Panc1 (cell line): ENCODE results near the gene TNFAIP2. TPM values are rescaled to one million over a fixed set of nuclear protein-coding genes. Genes with fewer than 3 reads are reported as not detected.
A peak's percentile ranks its signal among the peaks of the same experiment; 100 is the strongest.

ENCODE experiments used
- ATAC-seq: fragments of 200-7000 bp; cut with Tn5 transposase; 2 replicates; pipeline ENCODE4 v1.9.1; 2020; ENCODE audit warnings: mild to moderate bottlenecking, moderate library complexity
- BruUV-seq: library from RNA; stranded (reverse); fragments of 400-500 nt; replicated peaks from 2 replicates; lab custom pipeline; 2021; lab: Mats Ljungman, UMichigan
- CTCF ChIA-PET: fragments of 300-600 bp; sonication (Branson Sonifier 250); formaldehyde crosslinking; loops from one replicate; lab custom pipeline; 2022; ENCODE audit warnings: antibody characterized with exemption; lab: Charles Lee
- POLR2A ChIA-PET: fragments of 300-600 bp; sonication (Branson Sonifier 250); formaldehyde crosslinking; loops from one replicate; lab custom pipeline; 2022; ENCODE audit warnings: antibody characterized with exemption; lab: Charles Lee
- DNase-seq: peaks from one replicate; pipeline ENCODE4 v3.0.0-alpha.2; 2010; ENCODE audit warnings: low read depth, low spot score
- H3K27ac ChIP-seq: 2 replicates; pipeline ENCODE4 v1.5.1; 2011; ENCODE audit warnings: mild to moderate bottlenecking, low read length, inconsistent platforms
- H3K27me3 ChIP-seq: fragments of 200-500 bp; sonication (Bioruptor generic); 2 replicates; pipeline ENCODE4 v1.6.0; 2014; ENCODE audit warnings: low read length, inconsistent platforms; ENCODE audit not compliant: control insufficient read depth, insufficient read depth
- H3K36me3 ChIP-seq: fragments of 200-500 bp; sonication (Bioruptor generic); 2 replicates; pipeline ENCODE4 v1.5.1; 2014; ENCODE audit warnings: inconsistent platforms, mild to moderate bottlenecking, low read length, moderate library complexity; ENCODE audit not compliant: control insufficient read depth, insufficient read depth
- H3K4me1 ChIP-seq: 2 replicates; pipeline ENCODE4 v1.5.1; 2011; ENCODE audit warnings: inconsistent platforms, mild to moderate bottlenecking, low read length, moderate library complexity; ENCODE audit not compliant: control insufficient read depth, insufficient read depth
- H3K4me3 ChIP-seq, 2 experiments: 2 replicates each; pipeline ENCODE4 v1.5.1; 2011 to 2012; ENCODE audit warnings: low read depth in 2 of 2, low read length in 2 of 2, mild to moderate bottlenecking in 2 of 2, inconsistent platforms in 1 of 2, moderate library complexity in 1 of 2
- H3K9me3 ChIP-seq: fragments of 200-500 bp; sonication (Bioruptor generic); 2 replicates; pipeline ENCODE4 v1.5.1; 2014; ENCODE audit warnings: low read depth, mild to moderate bottlenecking, inconsistent platforms, low read length, moderate library complexity; ENCODE audit not compliant: control insufficient read depth, insufficient read depth
- POLR2AphosphoS5 ChIP-seq: IDR thresholded peaks from 2 replicates; pipeline ENCODE4 v1.6.1; 2012; ENCODE audit warnings: mild to moderate bottlenecking, low read depth, low read length, moderate library complexity
- SIN3A ChIP-seq: IDR thresholded peaks from 2 replicates; pipeline ENCODE4 v1.6.1; 2012; ENCODE audit warnings: low read depth, mild to moderate bottlenecking, low read length, moderate library complexity, borderline replicate concordance; ENCODE audit not compliant: insufficient read depth
- TCF7L2 ChIP-seq: IDR thresholded peaks from 2 replicates; pipeline ENCODE4 v1.6.1; 2011; ENCODE audit warnings: mild to moderate bottlenecking, low read depth, low read length, inconsistent platforms
- in situ Hi-C: cut with HindIII; loops from 2 replicates; pipeline ENCODE4 v1.10.0; 2016; ENCODE audit warnings: low sequenced_read_pairs, low pct_unique_long_range_greater_than_20kb
- intact Hi-C: fragments of 100-400 bp; cut with micrococcal nuclease; formaldehyde crosslinking; loops from one replicate; pipeline ENCODE4 v1.10.0; 2022; ENCODE audit not compliant: unreplicated experiment
- total RNA-seq: library from RNA; stranded (reverse); gene quantifications from one replicate; pipeline ENCODE4 v1.2.1, GENCODE V29; 2021; ENCODE audit not compliant: unreplicated experiment
- TF ChIP-seq, protein P1 (sequence below), 2 experiments: IDR thresholded peaks; 2 replicates each; pipeline ENCODE4 v1.6.1; 2011 to 2012; ENCODE audit warnings: low read depth in 2 of 2, control low read depth in 1 of 2, low read length in 1 of 2, mild to moderate bottlenecking in 1 of 2, moderate library complexity in 1 of 2; ENCODE audit not compliant: insufficient read depth in 1 of 2
- TF ChIP-seq, protein P2 (sequence below): fragments of 450-650 bp; IDR thresholded peaks from 2 replicates; pipeline ENCODE4 v1.5.1; 2017; ENCODE audit warnings: mild to moderate bottlenecking

The TNFAIP2 gene
- total RNA-seq, 1 experiment from 2014 or later: 491 TPM

- BruUV-seq: no TSS peak
- in situ Hi-C loops: no loop called here
- Histone ChIP-seq H3K27me3 (no peaks in the 10 kb centered on the region), H3K4me3 (peak overlapping the region in 1 of 2 experiments; percentile 8; a peak in 1 of 4 replicates), H3K36me3 (no peaks in the 10 kb centered on the region), H3K9me3 (no peaks in the 10 kb centered on the region), H3K27ac (peak overlapping the region; percentile 82), H3K4me1 (peaks cover 59% of the 10 kb centered on the region)
- intact Hi-C loops: loop anchor here (10.0 kb wide), 1 partner anchor 185 kb away; no protein-coding TSS in a partner anchor
- ATAC-seq (peak; percentile 67), DNase-seq (no peak)
- CTCF ChIA-PET: interaction anchor here (0.6 kb wide), 1 partner anchor 183 kb away, joined by 4 read pairs; no protein-coding TSS in a partner anchor
- TF ChIP-seq TCF7L2 (no peak), POLR2AphosphoS5 (no peak), SIN3A (no peak)
- TF ChIP-seq, protein P1, sequence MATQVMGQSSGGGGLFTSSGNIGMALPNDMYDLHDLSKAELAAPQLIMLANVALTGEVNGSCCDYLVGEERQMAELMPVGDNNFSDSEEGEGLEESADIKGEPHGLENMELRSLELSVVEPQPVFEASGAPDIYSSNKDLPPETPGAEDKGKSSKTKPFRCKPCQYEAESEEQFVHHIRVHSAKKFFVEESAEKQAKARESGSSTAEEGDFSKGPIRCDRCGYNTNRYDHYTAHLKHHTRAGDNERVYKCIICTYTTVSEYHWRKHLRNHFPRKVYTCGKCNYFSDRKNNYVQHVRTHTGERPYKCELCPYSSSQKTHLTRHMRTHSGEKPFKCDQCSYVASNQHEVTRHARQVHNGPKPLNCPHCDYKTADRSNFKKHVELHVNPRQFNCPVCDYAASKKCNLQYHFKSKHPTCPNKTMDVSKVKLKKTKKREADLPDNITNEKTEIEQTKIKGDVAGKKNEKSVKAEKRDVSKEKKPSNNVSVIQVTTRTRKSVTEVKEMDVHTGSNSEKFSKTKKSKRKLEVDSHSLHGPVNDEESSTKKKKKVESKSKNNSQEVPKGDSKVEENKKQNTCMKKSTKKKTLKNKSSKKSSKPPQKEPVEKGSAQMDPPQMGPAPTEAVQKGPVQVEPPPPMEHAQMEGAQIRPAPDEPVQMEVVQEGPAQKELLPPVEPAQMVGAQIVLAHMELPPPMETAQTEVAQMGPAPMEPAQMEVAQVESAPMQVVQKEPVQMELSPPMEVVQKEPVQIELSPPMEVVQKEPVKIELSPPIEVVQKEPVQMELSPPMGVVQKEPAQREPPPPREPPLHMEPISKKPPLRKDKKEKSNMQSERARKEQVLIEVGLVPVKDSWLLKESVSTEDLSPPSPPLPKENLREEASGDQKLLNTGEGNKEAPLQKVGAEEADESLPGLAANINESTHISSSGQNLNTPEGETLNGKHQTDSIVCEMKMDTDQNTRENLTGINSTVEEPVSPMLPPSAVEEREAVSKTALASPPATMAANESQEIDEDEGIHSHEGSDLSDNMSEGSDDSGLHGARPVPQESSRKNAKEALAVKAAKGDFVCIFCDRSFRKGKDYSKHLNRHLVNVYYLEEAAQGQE (IDR thresholded peaks at IDR 0.05; ENCODE audit: insufficient read depth in 1 of 2, low read depth in 2 of 2, low read length in 1 of 2): no peak
- TF ChIP-seq, protein P2, sequence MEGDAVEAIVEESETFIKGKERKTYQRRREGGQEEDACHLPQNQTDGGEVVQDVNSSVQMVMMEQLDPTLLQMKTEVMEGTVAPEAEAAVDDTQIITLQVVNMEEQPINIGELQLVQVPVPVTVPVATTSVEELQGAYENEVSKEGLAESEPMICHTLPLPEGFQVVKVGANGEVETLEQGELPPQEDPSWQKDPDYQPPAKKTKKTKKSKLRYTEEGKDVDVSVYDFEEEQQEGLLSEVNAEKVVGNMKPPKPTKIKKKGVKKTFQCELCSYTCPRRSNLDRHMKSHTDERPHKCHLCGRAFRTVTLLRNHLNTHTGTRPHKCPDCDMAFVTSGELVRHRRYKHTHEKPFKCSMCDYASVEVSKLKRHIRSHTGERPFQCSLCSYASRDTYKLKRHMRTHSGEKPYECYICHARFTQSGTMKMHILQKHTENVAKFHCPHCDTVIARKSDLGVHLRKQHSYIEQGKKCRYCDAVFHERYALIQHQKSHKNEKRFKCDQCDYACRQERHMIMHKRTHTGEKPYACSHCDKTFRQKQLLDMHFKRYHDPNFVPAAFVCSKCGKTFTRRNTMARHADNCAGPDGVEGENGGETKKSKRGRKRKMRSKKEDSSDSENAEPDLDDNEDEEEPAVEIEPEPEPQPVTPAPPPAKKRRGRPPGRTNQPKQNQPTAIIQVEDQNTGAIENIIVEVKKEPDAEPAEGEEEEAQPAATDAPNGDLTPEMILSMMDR: no peak
- POLR2A ChIA-PET: no interaction called here
Measured at GRCh38 chr14:103109535-103110441, 13.5 kb upstream of the TNFAIP2 start.

DNA sequence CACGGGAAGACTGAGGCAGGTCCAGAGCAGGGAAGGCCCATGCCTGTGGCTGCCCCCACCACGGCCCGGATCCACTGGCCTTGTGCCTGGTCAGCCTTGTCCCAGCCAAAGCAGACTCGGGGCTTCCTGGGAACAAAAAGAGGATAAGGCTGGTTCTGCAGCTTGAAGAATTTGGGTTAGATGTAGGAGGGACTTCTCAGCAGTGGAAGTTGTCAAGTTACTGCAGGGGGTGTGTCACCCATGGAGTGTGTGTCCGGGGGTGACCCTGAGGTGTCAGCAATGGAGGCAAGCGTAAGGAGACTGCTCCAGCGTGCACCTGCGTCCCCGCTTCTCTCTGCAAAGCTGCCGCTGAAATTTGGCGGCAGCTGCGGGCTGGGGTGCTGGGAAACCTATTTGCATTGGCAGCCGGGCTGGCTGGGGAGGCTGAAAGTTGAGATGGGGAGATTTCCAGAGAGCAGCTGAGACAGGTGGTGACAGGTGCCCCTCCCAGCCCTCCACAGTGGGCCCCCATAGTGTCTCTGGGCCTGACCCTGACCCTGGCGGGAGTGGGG, 12.5 kb upstream of the TNFAIP2 start:
- no peak overlapping the region for H3K4me3 ChIP-seq
- TF ChIP-seq TCF7L2: no peak
- TF ChIP-seq POLR2AphosphoS5: no peak
- no peak for TF ChIP-seq SIN3A
- TF ChIP-seq, protein P1 (IDR thresholded peaks at IDR 0.05; ENCODE audit: insufficient read depth in 1 of 2, low read depth in 2 of 2, low read length in 1 of 2): no peak
- TF ChIP-seq, protein P2: no peak
- H3K36me3 ChIP-seq: no peaks in the 10 kb centered on the region
- ChIA-PET POLR2A (interaction anchor here (0.6 kb wide), 1 partner anchor 349 kb away, joined by 3 read pairs; no protein-coding TSS in a partner anchor), CTCF (no interaction called here)
- intact Hi-C loops (no loop called here), in situ Hi-C loops (no loop called here)
- BruUV-seq: no TSS peak
- DNase-seq: no peak
- H3K9me3 ChIP-seq: no peaks in the 10 kb centered on the region
- H3K4me1 ChIP-seq: peaks cover 56% of the 10 kb centered on the region
- no peaks in the 10 kb centered on the region for H3K27me3 ChIP-seq
- ATAC-seq: no peak
- H3K27ac ChIP-seq: peak overlapping the region; percentile 82
